A549 treated with AZD9567 at 1 μM for 4 hours (cell line): ENCODE measurements around the gene SLC45A1. TPM values are rescaled to one million over a fixed set of nuclear protein-coding genes. Genes with fewer than 3 reads are reported as not detected.

ENCODE experiments used
- total RNA-seq: library from RNA; stranded (reverse); fragments of 200-300 nt; extraction: Qiagen RNA extraction; gene quantifications from 5 replicates; pipeline ENCODE4 v1.2.3, GENCODE V29; 2022; ENCODE audit not compliant: insufficient read depth

The SLC45A1 gene
- total RNA-seq, result 6.9 to 9.2 TPM (median 7.4 TPM) in 5 replicates

GRCh38 chr1:8317647-8318381 lies at the start of gene SLC45A1:
Gene SLC45A1, plus strand, starts transcription at chr1:8318114. Its CDS starts 6,216 bp downstream, at chr1:8324330.

